CD14-positive monocyte (primary cell): ENCODE data around the gene IKBKE. TPM values are rescaled to one million over a fixed set of nuclear protein-coding genes. Genes with fewer than 3 reads are reported as not detected.
A peak's percentile ranks its signal among the peaks of the same experiment; 100 is the strongest.

Source experiments
- DNase-seq, 3 donors: peaks; one replicate each; pipeline ENCODE4 v3.0.0-alpha.2; 2011 to 2022
- H2AFZ ChIP-seq: 2 replicates; pipeline ENCODE4 v1.6.0; 2012; ENCODE audit warnings: mild to moderate bottlenecking, low read depth, low read length, inconsistent platforms; ENCODE audit not compliant: insufficient read depth, poor library complexity, severe bottlenecking
- H3K27ac ChIP-seq, 2 donors: 1 replicate in 1 of 2; 2 replicates in 1 of 2; pipeline ENCODE4 v1.5.1; 2012 to 2013; ENCODE audit warnings: low read length in 2 of 2, control low read depth in 1 of 2, inconsistent platforms in 1 of 2, low read depth in 1 of 2, mild to moderate bottlenecking in 1 of 2
- H3K27me3 ChIP-seq, 2 donors: one replicate each; pipeline versions ENCODE4 v1.6.0 to v1.6.1; 2011 to 2013; ENCODE audit warnings: low read length in 2 of 2; ENCODE audit not compliant: control insufficient read depth in 2 of 2, insufficient read depth in 2 of 2
- H3K36me3 ChIP-seq, 2 donors: replicated peaks in 1 of 2; 1 replicate in 1 of 2; 2 replicates in 1 of 2; pipeline versions ENCODE4 v1.5.1 to v1.6.1; 2012 to 2013; ENCODE audit warnings: low read length in 2 of 2, control low read depth in 1 of 2, inconsistent platforms in 1 of 2, mild to moderate bottlenecking in 1 of 2; ENCODE audit not compliant: insufficient read depth in 2 of 2, control insufficient read depth in 1 of 2
- H3K4me1 ChIP-seq, 2 donors: 1 replicate in 1 of 2; 2 replicates in 1 of 2; pipeline versions ENCODE4 v1.5.1 to v1.6.1; 2012 to 2013; ENCODE audit warnings: low read length in 2 of 2, control low read depth in 1 of 2, inconsistent platforms in 1 of 2, mild to moderate bottlenecking in 1 of 2, moderate library complexity in 1 of 2; ENCODE audit not compliant: insufficient read depth in 2 of 2, control insufficient read depth in 1 of 2
- H3K4me2 ChIP-seq: replicated peaks from 2 replicates; pipeline ENCODE3; 2012; ENCODE audit warnings: low read length, moderate library complexity, mild to moderate bottlenecking; ENCODE audit not compliant: poor library complexity, severe bottlenecking; ENCODE audit errors: extremely low read depth
- H3K4me3 ChIP-seq, 3 experiments: fragments of 200-600 bp in 1 of 3; sonication (generic) in 1 of 3; replicated peaks in 1 of 3; 1 replicate in 2 of 3; 2 replicates in 1 of 3; pipeline ENCODE4 v1.5.1; 2011 to 2013; ENCODE audit warnings: low read length in 3 of 3, mild to moderate bottlenecking in 3 of 3, control low read depth in 2 of 3, low read depth in 2 of 3, inconsistent platforms in 1 of 3, moderate library complexity in 1 of 3
- H3K79me2 ChIP-seq: 2 replicates; pipeline ENCODE4 v1.6.0; 2012; ENCODE audit warnings: mild to moderate bottlenecking, control low read depth, inconsistent platforms, low read length, moderate library complexity; ENCODE audit not compliant: insufficient read depth
- H3K9ac ChIP-seq: 2 replicates; pipeline ENCODE4 v1.6.0; 2017; ENCODE audit warnings: low read length, mild to moderate bottlenecking; ENCODE audit not compliant: insufficient read depth, poor library complexity, severe bottlenecking
- H3K9me3 ChIP-seq, 2 donors: replicated peaks in 1 of 2; 1 replicate in 1 of 2; 2 replicates in 1 of 2; pipeline versions ENCODE4 v1.5.1 to v1.6.1; 2012 to 2013; ENCODE audit warnings: low read length in 2 of 2, control low read depth in 1 of 2; ENCODE audit not compliant: control insufficient read depth in 1 of 2, insufficient read depth in 1 of 2
- H4K20me1 ChIP-seq: 2 replicates; pipeline ENCODE4 v1.6.0; 2012; ENCODE audit warnings: mild to moderate bottlenecking, low read length, control low read depth, moderate library complexity; ENCODE audit not compliant: insufficient read depth
- H3K27ac Mint-ChIP-seq, 7 donors: one replicate each; pipeline ENCODE4 v1.8.0; 2020; ENCODE audit warnings: mild to moderate bottlenecking in 7 of 7, mixed read lengths in 7 of 7, moderate library complexity in 6 of 7, inconsistent platforms in 2 of 7
- H3K27me3 Mint-ChIP-seq, 3 donors: one replicate each; pipeline ENCODE4 v1.8.0; 2021 to 2022; ENCODE audit warnings: low read depth in 3 of 3, mild to moderate bottlenecking in 3 of 3, mixed read lengths in 3 of 3, moderate library complexity in 3 of 3, inconsistent platforms in 1 of 3
- H3K36me3 Mint-ChIP-seq, 2 donors: one replicate each; pipeline ENCODE4 v1.8.0; 2020; ENCODE audit warnings: mixed read lengths in 2 of 2, inconsistent platforms in 1 of 2, mild to moderate bottlenecking in 1 of 2
- H3K4me1 Mint-ChIP-seq: one replicate; pipeline ENCODE4 v1.8.0; 2020; ENCODE audit warnings: mild to moderate bottlenecking, mixed read lengths
- H3K4me3 Mint-ChIP-seq, 2 donors: one replicate each; pipeline ENCODE4 v1.8.0; 2020; ENCODE audit warnings: mild to moderate bottlenecking in 2 of 2, mixed read lengths in 2 of 2, moderate library complexity in 1 of 2
- H3K9me3 Mint-ChIP-seq, 7 donors: one replicate each; pipeline ENCODE4 v1.8.0; 2020 to 2022; ENCODE audit warnings: mixed read lengths in 7 of 7, mild to moderate bottlenecking in 6 of 7, moderate library complexity in 6 of 7, inconsistent platforms in 2 of 7
- CTCF ChIP-seq: fragments of 200-600 bp; IDR thresholded peaks from one replicate; pipeline ENCODE4 v1.8.0; 2022; ENCODE audit warnings: antibody characterized with exemption, mild to moderate bottlenecking
- WGBS: methylation state at CpG from one replicate; pipeline ENCODE4 v1.1.5; 2013; ENCODE audit warnings: missing lambda C conversion rate; ENCODE audit not compliant: insufficient coverage; 5-methylcytosine and 5-hydroxymethylcytosine counted together
- intact Hi-C, 2 donors: fragments of 100-400 bp; cut with micrococcal nuclease; formaldehyde crosslinking; loops; one replicate each; pipeline versions ENCODE4 v1.15.0 to v1.15.1; 2023
- polyA plus RNA-seq, 3 donors: library from polyadenylated mRNA; depleted of rRNA in 1 of 3; unstranded in 2 of 3; stranded (reverse) in 1 of 3; fragments of 300-500 nt in 2 of 3; fragments of >200 nt in 1 of 3; fragmentation: Illumina TruSeq in 2 of 3; gene quantifications; 1 replicate in 2 of 3; 2 replicates in 1 of 3; pipeline ENCODE4 v1.2.3, GENCODE V29; 2012 to 2021

Gene IKBKE
- polyA plus RNA-seq, 3 donors = 35.6 to 40.7 (median 37.6) TPM

- TF ChIP-seq CTCF = no peak
- Mint-ChIP-seq H3K9me3 (peaks cover 0 to 2% (median 0%) of the 10 kb centered on the region in 7 donors), H3K27ac (no peak overlapping the region), H3K4me3 (no peak overlapping the region), H3K36me3 (peaks cover 0 to 2% of the 10 kb centered on the region in 2 donors), H3K4me1 (peaks cover 2% of the 10 kb centered on the region), H3K27me3 (peaks cover 0 to 6% (median 2%) of the 10 kb centered on the region in 3 donors)
- Histone ChIP-seq H3K9ac (no peak overlapping the region), H3K79me2 (no peaks in the 10 kb centered on the region), H3K4me2 (no peak overlapping the region), H3K9me3 (no peaks in the 10 kb centered on the region), H3K27me3 (no peaks in the 10 kb centered on the region), H2AFZ (no peak overlapping the region), H3K36me3 (no peaks in the 10 kb centered on the region), H3K4me3 (no peak overlapping the region), H3K27ac (no peak overlapping the region), H3K4me1 (no peaks in the 10 kb centered on the region), H4K20me1 (no peaks in the 10 kb centered on the region)
- intact Hi-C loops = no loop called here
- 96% methylated on average over 7 of the region's 8 CpGs for WGBS
- no peak for DNase-seq
Measured at GRCh38 chr1:206540044-206540780, 69.9 kb downstream of the IKBKE start.

- intact Hi-C loops = no loop called here
- 97% methylated on average over 7 of the region's 7 CpGs for WGBS
- H3K27ac Mint-ChIP-seq = peak overlapping the region in 1 of 7 donors; percentile 15
Measured at GRCh38 chr1:206541236-206541833, 71.1 kb downstream of the IKBKE start.

More at GRCh38 chr1:206541236-206541833, 71.1 kb downstream of the IKBKE start:
- H3K36me3 Mint-ChIP-seq = peaks cover 0 to 2% of the 10 kb centered on the region in 2 donors
- Histone ChIP-seq H3K27ac (no peak overlapping the region), H3K4me2 (no peak overlapping the region), H3K9me3 (no peaks in the 10 kb centered on the region), H3K27me3 (no peaks in the 10 kb centered on the region), H3K9ac (no peak overlapping the region), H3K4me1 (no peaks in the 10 kb centered on the region), H4K20me1 (no peaks in the 10 kb centered on the region), H3K36me3 (no peaks in the 10 kb centered on the region), H3K4me3 (no peak overlapping the region), H3K79me2 (no peaks in the 10 kb centered on the region), H2AFZ (no peak overlapping the region)
- DNase-seq = no peak
- H3K27me3 Mint-ChIP-seq = peaks cover 0 to 3% (median 2%) of the 10 kb centered on the region in 3 donors
- no peak for TF ChIP-seq CTCF
- peaks cover 0 to 2% (median 0%) of the 10 kb centered on the region in 7 donors for H3K9me3 Mint-ChIP-seq
- H3K4me1 Mint-ChIP-seq = peaks cover 2% of the 10 kb centered on the region
- no peak overlapping the region for H3K4me3 Mint-ChIP-seq
